ENCODE results near the gene SYT14. TPM values are rescaled to one million over a fixed set of nuclear protein-coding genes. Genes with fewer than 3 reads are reported as not detected.

Gene SYT14
- polyA plus RNA-seq, 1 donor (not counting 4 experiments of a cell fraction or from before 2014, with no cell fraction given), result 8.3 TPM

- Histone ChIP-seq H3K27me3 (ENCODE audit: control insufficient read depth, extremely low read depth, insufficient read depth, low read length) (no peaks in the 10 kb centered on the region), H3K9me3 (ENCODE audit: control insufficient read depth, low read depth, low read length) (no peaks in the 10 kb centered on the region), H3K36me3 (ENCODE audit: control insufficient read depth in 2 of 2, extremely low read depth in 1 of 2, insufficient read depth in 2 of 2, low read length in 2 of 2) (no peaks in the 10 kb centered on the region), H3K27ac (ENCODE audit: control insufficient read depth, insufficient read depth, low read length) (no peak overlapping the region), H4K20me1 (ENCODE audit: control insufficient read depth, extremely low read depth, insufficient read depth, low read length) (no peaks in the 10 kb centered on the region), H3K9ac (ENCODE audit: control insufficient read depth, extremely low read depth, insufficient read depth, low read length) (no peak overlapping the region), H3K4me2 (ENCODE audit: control insufficient read depth, extremely low read depth, insufficient read depth, low read depth, low read length) (no peak overlapping the region), H2AFZ (ENCODE audit: control insufficient read depth, low read length) (no peak overlapping the region), H3K9me1 (ENCODE audit: control insufficient read depth, extremely low read depth, insufficient read depth, low read length) (no peaks in the 10 kb centered on the region), H3K4me3 (ENCODE audit: control insufficient read depth in 2 of 3, extremely low read depth in 1 of 3, insufficient read depth in 2 of 3, low read depth in 1 of 3, low read length in 3 of 3) (no peak overlapping the region), H3K4me1 (ENCODE audit: control insufficient read depth, extremely low read depth, insufficient read depth, low read length) (no peaks in the 10 kb centered on the region), H3K79me2 (ENCODE audit: control insufficient read depth, insufficient read depth, low read length) (no peaks in the 10 kb centered on the region)
- dilution Hi-C loops (cut with MboI; ENCODE audit: extremely low pct_ligation_motif_present, low sequenced_read_pairs), result no loop called here
- FAIRE-seq, result no peak
- TF ChIP-seq EZH2 (IDR thresholded peaks at IDR 0.05; ENCODE audit: low read length) (no peak), CTCF (optimal IDR thresholded peaks at IDR 0.05 in 1 of 3, IDR thresholded peaks at IDR 0.05 in 1 of 3, conservative IDR thresholded peaks at IDR 0.05 in 1 of 3; ENCODE audit: extremely low read depth in 1 of 3, insufficient read depth in 2 of 3, low read length in 3 of 3) (no peak)
- DNase-seq (ENCODE audit: low read depth, low spot score), result no peak
Measured at GRCh38 chr1:210010161-210010560, 72.1 kb downstream of the SYT14 start.

DNA sequence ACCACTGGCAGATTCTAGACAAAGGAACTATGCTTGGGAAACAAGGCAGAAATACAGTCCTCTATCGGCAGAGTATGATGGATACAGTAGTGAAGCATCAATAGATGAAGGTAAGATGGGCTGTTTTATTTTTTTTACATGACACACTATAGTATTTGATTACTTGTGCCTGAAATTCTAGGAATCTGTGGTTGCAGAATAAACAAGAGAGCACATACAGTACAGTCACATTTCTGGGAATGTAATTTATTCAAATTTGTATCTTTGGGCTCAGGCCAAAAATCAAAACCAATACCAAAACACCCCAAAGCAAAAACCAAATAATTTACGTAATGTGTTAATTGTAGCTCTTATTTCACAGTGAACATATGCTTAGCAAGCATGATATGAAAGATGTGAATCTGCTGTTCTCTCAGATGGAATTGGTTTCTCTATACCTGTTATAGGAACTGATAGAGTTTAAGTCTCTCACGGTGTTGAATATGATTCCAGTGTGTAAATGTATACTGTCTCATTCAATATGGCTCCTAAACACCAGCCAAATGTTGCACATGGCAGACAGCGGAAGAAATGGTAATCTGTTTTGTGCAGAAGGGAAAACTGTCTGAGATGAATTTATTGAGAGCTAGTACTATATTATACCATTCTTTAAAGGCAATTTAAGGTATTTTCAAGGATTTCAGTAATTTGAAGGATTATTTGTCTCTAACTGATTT lies 83.3 kb downstream of the SYT14 start:
- H4K20me1 ChIP-seq (ENCODE audit: control insufficient read depth, extremely low read depth, insufficient read depth, low read length), result no peaks in the 10 kb centered on the region
- H3K9ac ChIP-seq (ENCODE audit: control insufficient read depth, extremely low read depth, insufficient read depth, low read length), result no peak overlapping the region
- no peaks in the 10 kb centered on the region for H3K36me3 ChIP-seq (ENCODE audit: control insufficient read depth in 2 of 2, extremely low read depth in 1 of 2, insufficient read depth in 2 of 2, low read length in 2 of 2)
- FAIRE-seq (peak; percentile 43), DNase-seq (ENCODE audit: low read depth, low spot score) (no peak)
- dilution Hi-C loops (cut with MboI; ENCODE audit: extremely low pct_ligation_motif_present, low sequenced_read_pairs), result no loop called here
- no peaks in the 10 kb centered on the region for H3K4me1 ChIP-seq (ENCODE audit: control insufficient read depth, extremely low read depth, insufficient read depth, low read length)
- TF ChIP-seq EZH2 (IDR thresholded peaks at IDR 0.05; ENCODE audit: low read length) (no peak), CTCF (optimal IDR thresholded peaks at IDR 0.05 in 1 of 3, IDR thresholded peaks at IDR 0.05 in 1 of 3, conservative IDR thresholded peaks at IDR 0.05 in 1 of 3; ENCODE audit: extremely low read depth in 1 of 3, insufficient read depth in 2 of 3, low read length in 3 of 3) (no peak)
- no peak overlapping the region for H3K27ac ChIP-seq (ENCODE audit: control insufficient read depth, insufficient read depth, low read length)
- no peak overlapping the region for H3K4me3 ChIP-seq (ENCODE audit: control insufficient read depth in 2 of 3, extremely low read depth in 1 of 3, insufficient read depth in 2 of 3, low read depth in 1 of 3, low read length in 3 of 3)
- H3K9me3 ChIP-seq (ENCODE audit: control insufficient read depth, low read depth, low read length), result no peaks in the 10 kb centered on the region
- H2AFZ ChIP-seq (ENCODE audit: control insufficient read depth, low read length), result no peak overlapping the region
- H3K9me1 ChIP-seq (ENCODE audit: control insufficient read depth, extremely low read depth, insufficient read depth, low read length), result no peaks in the 10 kb centered on the region
- no peaks in the 10 kb centered on the region for H3K79me2 ChIP-seq (ENCODE audit: control insufficient read depth, insufficient read depth, low read length)
- H3K4me2 ChIP-seq (ENCODE audit: control insufficient read depth, extremely low read depth, insufficient read depth, low read depth, low read length), result no peak overlapping the region
- no peaks in the 10 kb centered on the region for H3K27me3 ChIP-seq (ENCODE audit: control insufficient read depth, extremely low read depth, insufficient read depth, low read length)
